ENCODE data around the gene DGKQ. TPM values are rescaled to one million over a fixed set of nuclear protein-coding genes. Genes with fewer than 3 reads are reported as not detected.

DGKQ gene
- polyA plus RNA-seq, 2 of the 4 experiments (the other 2 are of a cell fraction) = 2.7 to 7.8 TPM

DNA sequence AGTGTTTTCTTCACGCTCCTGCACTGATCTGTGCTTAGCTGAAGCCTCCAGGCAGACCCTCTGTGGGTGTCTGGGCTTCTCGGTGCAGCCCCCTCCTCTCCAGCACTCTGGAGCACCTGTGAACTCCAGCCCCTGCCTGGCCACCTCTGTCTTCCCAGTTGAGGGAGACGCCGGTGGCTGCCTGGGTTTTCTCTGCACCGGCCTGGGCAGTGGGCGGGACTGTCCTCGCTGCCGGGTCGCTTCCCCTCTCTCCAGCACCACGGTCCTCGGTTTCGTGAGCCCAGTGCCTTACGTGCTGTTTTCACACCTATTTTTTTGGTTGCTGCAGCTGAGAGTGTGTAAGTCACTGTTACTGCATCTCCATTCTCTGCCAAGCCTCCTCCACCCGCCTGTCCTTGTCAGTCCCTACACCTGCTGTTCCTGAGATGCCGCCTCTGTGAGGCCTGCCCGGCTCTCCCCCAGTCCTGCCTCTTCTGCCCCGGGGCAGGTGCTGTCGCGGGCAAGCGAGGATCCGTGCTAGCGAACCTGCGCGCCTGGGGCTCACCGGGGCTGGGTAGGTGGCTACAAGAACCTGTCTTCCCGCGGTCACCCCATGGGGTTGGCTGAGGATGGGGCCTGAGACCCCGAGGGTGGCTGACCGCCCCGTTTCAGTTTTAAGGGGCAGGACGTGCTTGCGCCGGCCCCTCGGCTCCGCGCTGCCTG lies 35.6 kb upstream of the DGKQ start:
- Histone ChIP-seq H3K4me3 (peak overlapping the region; percentile 66), H3K4me1 (peaks cover 9% of the 10 kb centered on the region), H3K4me2 (peak overlapping the region; percentile 99), H3K9me3 (no peaks in the 10 kb centered on the region), H3K27ac (peak overlapping the region; percentile 77 to 89)
- DNase-seq (ENCODE audit: low read depth in 1 of 2, low spot score in 1 of 2) = no peak
- TF ChIP-seq TP53 (CRISPR knock-in tag; IDR thresholded peaks at IDR 0.05) = no peak
- no peak for TF ChIP-seq CBX2 (IDR thresholded peaks at IDR 0.05; ENCODE audit: borderline replicate concordance, low read depth)
- peak; percentile 8 for TF ChIP-seq ZFP36 (IDR thresholded peaks at IDR 0.05; ENCODE audit: borderline replicate concordance, partially characterized antibody)
- TF ChIP-seq, protein P1, sequence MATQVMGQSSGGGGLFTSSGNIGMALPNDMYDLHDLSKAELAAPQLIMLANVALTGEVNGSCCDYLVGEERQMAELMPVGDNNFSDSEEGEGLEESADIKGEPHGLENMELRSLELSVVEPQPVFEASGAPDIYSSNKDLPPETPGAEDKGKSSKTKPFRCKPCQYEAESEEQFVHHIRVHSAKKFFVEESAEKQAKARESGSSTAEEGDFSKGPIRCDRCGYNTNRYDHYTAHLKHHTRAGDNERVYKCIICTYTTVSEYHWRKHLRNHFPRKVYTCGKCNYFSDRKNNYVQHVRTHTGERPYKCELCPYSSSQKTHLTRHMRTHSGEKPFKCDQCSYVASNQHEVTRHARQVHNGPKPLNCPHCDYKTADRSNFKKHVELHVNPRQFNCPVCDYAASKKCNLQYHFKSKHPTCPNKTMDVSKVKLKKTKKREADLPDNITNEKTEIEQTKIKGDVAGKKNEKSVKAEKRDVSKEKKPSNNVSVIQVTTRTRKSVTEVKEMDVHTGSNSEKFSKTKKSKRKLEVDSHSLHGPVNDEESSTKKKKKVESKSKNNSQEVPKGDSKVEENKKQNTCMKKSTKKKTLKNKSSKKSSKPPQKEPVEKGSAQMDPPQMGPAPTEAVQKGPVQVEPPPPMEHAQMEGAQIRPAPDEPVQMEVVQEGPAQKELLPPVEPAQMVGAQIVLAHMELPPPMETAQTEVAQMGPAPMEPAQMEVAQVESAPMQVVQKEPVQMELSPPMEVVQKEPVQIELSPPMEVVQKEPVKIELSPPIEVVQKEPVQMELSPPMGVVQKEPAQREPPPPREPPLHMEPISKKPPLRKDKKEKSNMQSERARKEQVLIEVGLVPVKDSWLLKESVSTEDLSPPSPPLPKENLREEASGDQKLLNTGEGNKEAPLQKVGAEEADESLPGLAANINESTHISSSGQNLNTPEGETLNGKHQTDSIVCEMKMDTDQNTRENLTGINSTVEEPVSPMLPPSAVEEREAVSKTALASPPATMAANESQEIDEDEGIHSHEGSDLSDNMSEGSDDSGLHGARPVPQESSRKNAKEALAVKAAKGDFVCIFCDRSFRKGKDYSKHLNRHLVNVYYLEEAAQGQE (IDR thresholded peaks at IDR 0.05) = no peak
- FAIRE-seq = no peak
- POLR2A ChIA-PET = no interaction called here
- CTCF ChIA-PET = no interaction called here
- 22% methylated on average over 15 of the region's 36 CpGs for WGBS (ENCODE audit: missing lambda C conversion rate)
- no peak for ATAC-seq

DNA sequence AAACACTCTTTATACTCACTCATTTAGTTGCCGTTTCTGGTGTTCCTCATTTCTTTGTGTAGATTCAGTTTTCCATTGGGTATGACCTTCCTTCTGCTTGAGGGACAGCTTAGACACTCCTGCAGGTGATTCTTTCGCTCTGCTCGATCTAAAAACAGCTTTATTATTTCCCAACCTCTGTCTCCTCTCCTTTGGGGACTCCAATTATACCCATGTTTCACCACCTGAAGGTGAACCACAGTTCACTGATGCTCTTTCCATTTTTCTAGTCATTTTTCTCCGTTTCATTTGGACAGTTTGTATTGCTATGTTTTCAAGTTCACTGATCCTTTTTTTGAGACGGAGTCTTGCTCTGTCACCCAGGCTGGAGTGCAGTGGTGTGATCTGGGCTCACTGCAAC lies 33.5 kb upstream of the DGKQ start:
- WGBS (ENCODE audit: missing lambda C conversion rate) = 68% methylated on average over 5 of the region's 5 CpGs
- Histone ChIP-seq H3K4me1 (peaks cover 9% of the 10 kb centered on the region), H3K4me3 (no peak overlapping the region), H3K4me2 (no peak overlapping the region), H3K9me3 (no peaks in the 10 kb centered on the region), H3K27ac (no peak overlapping the region)
- CTCF ChIA-PET = no interaction called here
- no peak for DNase-seq (ENCODE audit: low read depth in 1 of 2, low spot score in 1 of 2)
- no peak for TF ChIP-seq GATA3 (IDR thresholded peaks at IDR 0.05; ENCODE audit: borderline replicate concordance)
- TF ChIP-seq EHMT2 (IDR thresholded peaks at IDR 0.05; ENCODE audit: low read depth) = no peak
- no peak for TF ChIP-seq HOXB5 (CRISPR knock-in tag; IDR thresholded peaks at IDR 0.05)
- no peak for TF ChIP-seq FOSL2 (IDR thresholded peaks at IDR 0.05)
- no peak for TF ChIP-seq FOSL2 (CRISPR knock-in tag; IDR thresholded peaks at IDR 0.05)
- no peak for TF ChIP-seq RARB (CRISPR knock-in tag; IDR thresholded peaks at IDR 0.05)
- no peak for TF ChIP-seq HOXB13 (CRISPR knock-in tag; IDR thresholded peaks at IDR 0.05; ENCODE audit: low read depth)
- TF ChIP-seq, protein P2, sequence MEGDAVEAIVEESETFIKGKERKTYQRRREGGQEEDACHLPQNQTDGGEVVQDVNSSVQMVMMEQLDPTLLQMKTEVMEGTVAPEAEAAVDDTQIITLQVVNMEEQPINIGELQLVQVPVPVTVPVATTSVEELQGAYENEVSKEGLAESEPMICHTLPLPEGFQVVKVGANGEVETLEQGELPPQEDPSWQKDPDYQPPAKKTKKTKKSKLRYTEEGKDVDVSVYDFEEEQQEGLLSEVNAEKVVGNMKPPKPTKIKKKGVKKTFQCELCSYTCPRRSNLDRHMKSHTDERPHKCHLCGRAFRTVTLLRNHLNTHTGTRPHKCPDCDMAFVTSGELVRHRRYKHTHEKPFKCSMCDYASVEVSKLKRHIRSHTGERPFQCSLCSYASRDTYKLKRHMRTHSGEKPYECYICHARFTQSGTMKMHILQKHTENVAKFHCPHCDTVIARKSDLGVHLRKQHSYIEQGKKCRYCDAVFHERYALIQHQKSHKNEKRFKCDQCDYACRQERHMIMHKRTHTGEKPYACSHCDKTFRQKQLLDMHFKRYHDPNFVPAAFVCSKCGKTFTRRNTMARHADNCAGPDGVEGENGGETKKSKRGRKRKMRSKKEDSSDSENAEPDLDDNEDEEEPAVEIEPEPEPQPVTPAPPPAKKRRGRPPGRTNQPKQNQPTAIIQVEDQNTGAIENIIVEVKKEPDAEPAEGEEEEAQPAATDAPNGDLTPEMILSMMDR (IDR thresholded peaks at IDR 0.05) = no peak
- TF ChIP-seq, protein P3, sequence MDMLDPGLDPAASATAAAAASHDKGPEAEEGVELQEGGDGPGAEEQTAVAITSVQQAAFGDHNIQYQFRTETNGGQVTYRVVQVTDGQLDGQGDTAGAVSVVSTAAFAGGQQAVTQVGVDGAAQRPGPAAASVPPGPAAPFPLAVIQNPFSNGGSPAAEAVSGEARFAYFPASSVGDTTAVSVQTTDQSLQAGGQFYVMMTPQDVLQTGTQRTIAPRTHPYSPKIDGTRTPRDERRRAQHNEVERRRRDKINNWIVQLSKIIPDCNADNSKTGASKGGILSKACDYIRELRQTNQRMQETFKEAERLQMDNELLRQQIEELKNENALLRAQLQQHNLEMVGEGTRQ (IDR thresholded peaks at IDR 0.05) = no peak
- TF ChIP-seq EP300 (IDR thresholded peaks at IDR 0.05) = no peak
- TF ChIP-seq NR3C1 (IDR thresholded peaks at IDR 0.05) = no peak
- TF ChIP-seq, protein P4, sequence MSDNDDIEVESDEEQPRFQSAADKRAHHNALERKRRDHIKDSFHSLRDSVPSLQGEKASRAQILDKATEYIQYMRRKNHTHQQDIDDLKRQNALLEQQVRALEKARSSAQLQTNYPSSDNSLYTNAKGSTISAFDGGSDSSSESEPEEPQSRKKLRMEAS (IDR thresholded peaks at IDR 0.05) = no peak
- TF ChIP-seq MAFK (IDR thresholded peaks at IDR 0.05; ENCODE audit: partially characterized antibody) = no peak
- no peak for ATAC-seq
- no peak for FAIRE-seq
- POLR2A ChIA-PET = no interaction called here

Measured in A549 (cell line).